HL-60/S4 (cell line): ENCODE data around the gene ZNF138.

Experiments
- in situ Hi-C: fragments of 300-500 bp; cut with MboI; formaldehyde crosslinking; loops from 2 replicates; pipeline ENCODE4 v1.14.3; 2022; ENCODE audit warnings: low sequenced_read_pairs

Gene ZNF138

GRCh38 chr7:64875258-64875657 lies 81.0 kb downstream of the ZNF138 start:
- in situ Hi-C loops: no loop called here

- in situ Hi-C loops: no loop called here
These were observed 81.6 kb downstream of the ZNF138 start for GRCh38 chr7:64875658-64876406.

GRCh38 chr7:64876792-64877713 lies 82.8 kb downstream of the ZNF138 start:
- in situ Hi-C loops: no loop called here

DNA sequence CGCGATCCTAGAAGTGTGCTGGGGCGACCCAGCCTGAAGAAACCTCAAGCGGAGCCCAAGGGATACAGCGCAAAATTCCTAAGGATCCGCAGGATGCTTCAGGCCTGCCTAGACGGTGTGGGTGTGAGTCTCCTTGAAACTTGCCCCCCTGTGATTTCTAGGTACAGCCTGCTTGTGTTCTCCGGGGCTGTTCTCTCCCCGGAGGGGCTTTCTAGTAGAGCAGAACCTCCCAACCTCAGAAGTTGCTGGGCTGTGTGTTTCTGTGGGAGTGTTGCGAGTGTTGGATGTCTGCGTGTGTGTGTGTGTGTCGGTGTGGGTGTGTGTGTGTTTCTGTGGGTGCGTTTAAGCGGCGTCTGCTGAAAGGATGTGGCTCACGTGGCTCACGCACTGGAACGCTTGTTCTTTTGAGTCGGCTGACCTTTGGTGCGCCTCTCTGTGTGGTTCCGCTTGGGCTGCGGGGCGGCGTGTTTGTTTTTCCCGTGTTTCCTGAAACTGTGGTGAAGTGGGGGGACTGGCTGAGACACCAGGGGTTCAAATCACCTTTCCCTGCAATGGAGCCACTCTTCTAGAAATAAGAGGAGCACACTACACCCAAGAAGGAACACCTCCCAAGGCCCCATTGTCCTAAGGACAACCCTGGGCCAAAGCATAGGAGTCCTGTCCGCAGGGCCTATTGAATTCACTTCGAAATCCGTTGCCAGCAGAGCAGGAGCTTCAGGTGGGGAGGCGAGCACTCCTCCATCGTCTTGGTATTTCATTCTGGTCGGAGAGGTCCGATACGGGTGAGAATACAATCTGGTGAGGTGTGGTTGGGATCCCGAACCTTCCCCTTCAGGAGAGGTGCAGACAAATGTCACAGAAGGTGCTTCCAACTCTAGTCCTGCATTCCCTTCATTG lies 83.7 kb downstream of the ZNF138 start:
- in situ Hi-C loops: no loop called here

- in situ Hi-C loops: no loop called here
These were observed 84.5 kb downstream of the ZNF138 start for GRCh38 chr7:64878684-64879083.

GRCh38 chr7:64879086-64879730 lies 85.0 kb downstream of the ZNF138 start:
- in situ Hi-C loops: no loop called here

DNA sequence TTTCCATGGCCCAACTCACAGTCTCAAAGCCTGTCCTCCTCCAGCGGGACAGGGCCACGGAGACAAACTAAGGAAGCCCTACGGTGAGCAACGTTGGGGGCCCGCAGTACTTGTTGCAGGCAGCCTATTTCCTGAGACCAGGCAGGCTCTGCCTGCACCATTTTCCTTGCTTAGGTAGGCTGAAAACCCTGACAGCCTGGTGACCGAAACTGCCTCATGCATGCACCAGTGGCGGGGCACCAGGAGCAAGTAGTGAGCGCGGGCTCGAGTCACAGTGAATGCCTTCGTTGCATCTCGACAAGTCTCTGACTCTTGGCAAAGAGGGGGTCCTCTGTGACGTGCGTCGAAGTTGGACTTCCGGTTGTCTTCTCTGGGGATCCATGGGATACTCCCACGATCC lies 85.6 kb downstream of the ZNF138 start:
- in situ Hi-C loops: no loop called here

DNA sequence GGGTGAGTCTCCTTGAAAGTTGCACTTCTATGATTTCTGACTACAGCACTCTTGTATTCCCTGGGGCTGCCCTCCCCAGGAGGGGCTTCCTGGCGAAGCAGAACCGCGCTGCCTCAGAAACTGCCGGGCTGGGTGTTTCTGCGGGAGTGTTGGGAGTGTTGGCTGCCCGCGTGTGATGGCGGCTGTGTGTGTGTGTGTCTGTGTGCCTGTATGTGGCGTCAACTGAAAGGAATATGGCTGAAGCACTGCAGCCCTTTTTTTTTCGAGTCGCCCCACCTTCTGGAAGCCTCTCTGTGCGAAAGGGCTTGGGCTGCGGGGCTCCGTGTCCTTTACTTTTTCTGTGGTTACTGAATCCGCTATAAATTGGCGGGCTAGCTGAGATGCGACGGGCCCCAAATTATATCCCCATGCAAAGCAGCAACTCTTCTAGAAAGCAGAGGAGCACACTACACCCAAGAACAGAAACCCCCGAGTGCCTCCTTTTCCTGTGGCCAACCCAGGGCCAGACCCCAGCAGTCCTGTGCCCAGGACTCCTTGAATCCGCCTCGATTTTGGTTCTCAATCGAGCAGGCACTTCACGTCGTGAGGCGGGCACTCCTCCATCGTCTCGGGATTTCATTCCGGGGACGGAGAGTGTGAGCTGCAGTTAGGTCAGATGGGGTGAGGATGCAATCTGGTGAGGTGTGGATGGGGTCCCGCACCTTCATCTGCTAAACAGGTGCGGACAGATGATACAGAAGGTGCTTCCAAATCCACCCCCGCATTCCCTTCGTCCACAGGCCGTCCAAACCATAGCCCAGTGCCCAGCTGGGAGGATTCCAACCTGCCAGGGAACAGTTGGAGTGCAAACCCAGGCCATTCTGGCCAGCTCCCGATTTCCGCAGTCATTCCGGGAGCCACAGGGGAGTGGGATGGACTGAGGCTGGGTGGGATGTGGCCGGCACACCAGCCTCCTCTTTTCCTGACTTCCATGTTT lies 86.4 kb downstream of the ZNF138 start:
- in situ Hi-C loops: no loop called here

- in situ Hi-C loops: no loop called here
These were observed 87.4 kb downstream of the ZNF138 start for GRCh38 chr7:64881461-64882287.

DNA sequence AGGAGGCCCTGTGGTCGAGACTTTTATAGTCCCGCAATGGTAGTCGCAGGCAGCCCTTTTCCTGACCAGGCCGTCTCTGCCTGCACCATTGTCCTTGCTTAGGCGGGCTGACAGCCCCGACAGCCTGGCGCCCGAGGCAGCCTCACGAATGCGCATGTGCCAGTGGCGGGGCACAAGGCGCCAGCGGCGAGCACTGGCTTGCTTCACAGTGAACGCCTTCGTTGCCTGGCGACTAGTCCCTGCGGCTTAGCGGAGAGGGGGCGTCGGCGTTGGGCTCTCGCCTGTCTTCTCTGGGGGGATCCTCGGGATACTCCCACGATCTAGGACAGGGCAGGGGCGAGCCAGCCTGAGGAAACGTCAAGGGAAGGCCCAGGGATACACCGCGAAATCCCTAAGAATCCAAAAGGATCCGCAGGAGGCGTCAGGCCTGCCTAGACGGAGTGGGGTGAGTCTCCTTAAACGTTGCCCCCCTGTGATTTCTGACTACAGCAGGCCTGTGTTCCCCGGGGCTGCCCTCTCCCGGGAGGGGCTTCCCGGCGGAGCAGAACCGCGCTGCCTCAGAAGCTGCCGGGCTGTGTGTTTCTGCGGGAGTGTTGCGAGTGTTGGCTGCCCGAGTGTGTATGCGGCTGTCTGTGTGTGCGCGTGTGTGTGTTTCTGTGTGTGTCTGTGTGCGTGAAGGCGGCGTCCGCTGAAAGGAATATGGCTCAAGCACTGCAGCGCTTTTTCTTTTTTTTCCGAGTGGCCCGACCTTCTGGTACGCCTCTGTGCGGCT lies 88.3 kb downstream of the ZNF138 start:
- in situ Hi-C loops: no loop called here
